RWPE2 (cell line): ENCODE results near the gene ZFPM1.
"Not testable (repeated sequence)": the region's sequence is repeated elsewhere in the genome, so short reads cannot be mapped to it uniquely, and the experiment has no call there.

Source experiments
- ATAC-seq: fragments of 200-7000 bp; cut with Tn5 transposase; 3 replicates; pipeline ENCODE4 v1.9.1; 2021; ENCODE audit warnings: low read depth
- DNase-seq: peaks from one replicate; pipeline ENCODE4 v3.0.0-alpha.2; 2020; ENCODE audit warnings: low spot score
- H3K27ac ChIP-seq: fragments of 450-650 bp; 2 replicates; pipeline ENCODE4 v1.5.1; 2017; ENCODE audit warnings: mild to moderate bottlenecking; ENCODE audit not compliant: poor library complexity, severe bottlenecking
- H3K27me3 ChIP-seq: fragments of 250-450 bp; sonication (Bioruptor Pico); 2 replicates; pipeline ENCODE4 v1.5.1; 2021; ENCODE audit warnings: mild to moderate bottlenecking, moderate library complexity; ENCODE audit not compliant: insufficient read depth, poor library complexity, severe bottlenecking
- H3K36me3 ChIP-seq: fragments of 250-450 bp; sonication (Bioruptor Pico); 2 replicates; pipeline ENCODE4 v1.5.1; 2020; ENCODE audit warnings: low read depth, mild to moderate bottlenecking, moderate library complexity
- H3K4me1 ChIP-seq: fragments of 250-450 bp; sonication (Bioruptor Pico); 2 replicates; pipeline ENCODE4 v1.5.1; 2021; ENCODE audit warnings: mild to moderate bottlenecking, moderate library complexity; ENCODE audit not compliant: insufficient read depth, poor library complexity, severe bottlenecking
- H3K4me3 ChIP-seq: fragments of 250-450 bp; sonication (Bioruptor Pico); 2 replicates; pipeline ENCODE4 v1.5.1; 2021; ENCODE audit warnings: mild to moderate bottlenecking, moderate library complexity; ENCODE audit not compliant: severe bottlenecking
- H3K9me3 ChIP-seq: fragments of 250-450 bp; sonication (Bioruptor Pico); 2 replicates; pipeline ENCODE4 v1.5.1; 2021; ENCODE audit warnings: mild to moderate bottlenecking, moderate library complexity; ENCODE audit not compliant: severe bottlenecking
- CTCF ChIP-seq: fragments of 450-650 bp; IDR thresholded peaks from one replicate; pipeline ENCODE4 v1.5.1; 2017; ENCODE audit warnings: mild to moderate bottlenecking, moderate library complexity; ENCODE audit not compliant: poor library complexity, severe bottlenecking

The ZFPM1 gene

GRCh38 chr16:88409296-88410065, 43.6 kb upstream of the ZFPM1 start:
- Histone ChIP-seq H3K9me3 (no peaks in the 10 kb centered on the region), H3K36me3 (no peaks in the 10 kb centered on the region), H3K27me3 (no peaks in the 10 kb centered on the region), H3K4me1 (no peaks in the 10 kb centered on the region), H3K27ac (no peak overlapping the region), H3K4me3 (no peak overlapping the region)
- ATAC-seq (no peak), DNase-seq (no peak)
- TF ChIP-seq CTCF, result no peak

- H3K4me3 ChIP-seq, DNase-seq, H3K4me1 ChIP-seq, H3K27me3 ChIP-seq, ATAC-seq, H3K27ac ChIP-seq, H3K9me3 ChIP-seq, H3K36me3 ChIP-seq: not testable (repeated sequence)
Observed at GRCh38 chr16:88410297-88410968, 42.6 kb upstream of the ZFPM1 start.

GRCh38 chr16:88411951-88412576, 41.0 kb upstream of the ZFPM1 start:
- H3K4me1 ChIP-seq, result no peaks in the 10 kb centered on the region
- TF ChIP-seq CTCF, result no peak
- no peaks in the 10 kb centered on the region for H3K9me3 ChIP-seq
- no peak for ATAC-seq
- H3K27ac ChIP-seq, result no peak overlapping the region
- H3K4me3 ChIP-seq, result no peak overlapping the region
- no peak for DNase-seq
- no peaks in the 10 kb centered on the region for H3K27me3 ChIP-seq
- no peaks in the 10 kb centered on the region for H3K36me3 ChIP-seq

- no peaks in the 10 kb centered on the region for H3K36me3 ChIP-seq
- H3K27me3 ChIP-seq, result no peaks in the 10 kb centered on the region
- TF ChIP-seq CTCF, result no peak
- no peaks in the 10 kb centered on the region for H3K4me1 ChIP-seq
- H3K4me3 ChIP-seq, result no peak overlapping the region
- no peak for DNase-seq
- no peak overlapping the region for H3K27ac ChIP-seq
- ATAC-seq, result no peak
- H3K9me3 ChIP-seq, result no peaks in the 10 kb centered on the region
Observed at GRCh38 chr16:88412766-88413165, 40.3 kb upstream of the ZFPM1 start.

- DNase-seq (no peak), ATAC-seq (peak; percentile 17; the same call in 1 of the 3 replicates)
- no peak for TF ChIP-seq CTCF
- Histone ChIP-seq H3K9me3 (no peaks in the 10 kb centered on the region), H3K4me3 (no peak overlapping the region), H3K27ac (no peak overlapping the region), H3K36me3 (no peaks in the 10 kb centered on the region), H3K4me1 (no peaks in the 10 kb centered on the region), H3K27me3 (no peaks in the 10 kb centered on the region)
Observed at GRCh38 chr16:88413231-88413630, 39.8 kb upstream of the ZFPM1 start.
